Astrocyte (in vitro differentiated cells and primary cell): ENCODE measurements around the gene PRDM2.

ENCODE experiments used
- EZH2 ChIP-seq: IDR thresholded peaks from 2 replicates; pipeline ENCODE4 v1.6.1; 2012; ENCODE audit warnings: mild to moderate bottlenecking, low read length, inconsistent platforms; ENCODE audit not compliant: insufficient read depth
- TF ChIP-seq, protein P1 (sequence below): IDR thresholded peaks from 2 replicates; pipeline ENCODE4 v1.5.1; 2011; ENCODE audit warnings: low read depth, mild to moderate bottlenecking, inconsistent platforms, low read length, moderate library complexity; ENCODE audit not compliant: insufficient read depth

DNA sequence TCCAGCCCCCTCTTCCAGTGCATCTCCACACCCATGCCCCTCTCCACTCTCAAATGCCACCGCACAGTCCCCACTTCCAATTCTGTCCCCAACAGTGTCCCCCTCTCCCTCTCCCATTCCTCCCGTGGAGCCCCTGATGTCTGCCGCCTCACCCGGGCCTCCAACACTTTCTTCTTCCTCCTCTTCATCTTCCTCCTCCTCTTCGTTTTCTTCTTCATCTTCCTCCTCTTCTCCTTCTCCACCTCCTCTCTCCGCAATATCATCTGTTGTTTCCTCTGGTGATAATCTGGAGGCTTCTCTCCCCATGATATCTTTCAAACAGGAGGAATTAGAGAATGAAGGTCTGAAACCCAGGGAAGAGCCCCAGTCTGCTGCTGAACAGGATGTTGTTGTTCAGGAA lies 80.8 kb downstream of the PRDM2 start:
- TF ChIP-seq, protein P1, sequence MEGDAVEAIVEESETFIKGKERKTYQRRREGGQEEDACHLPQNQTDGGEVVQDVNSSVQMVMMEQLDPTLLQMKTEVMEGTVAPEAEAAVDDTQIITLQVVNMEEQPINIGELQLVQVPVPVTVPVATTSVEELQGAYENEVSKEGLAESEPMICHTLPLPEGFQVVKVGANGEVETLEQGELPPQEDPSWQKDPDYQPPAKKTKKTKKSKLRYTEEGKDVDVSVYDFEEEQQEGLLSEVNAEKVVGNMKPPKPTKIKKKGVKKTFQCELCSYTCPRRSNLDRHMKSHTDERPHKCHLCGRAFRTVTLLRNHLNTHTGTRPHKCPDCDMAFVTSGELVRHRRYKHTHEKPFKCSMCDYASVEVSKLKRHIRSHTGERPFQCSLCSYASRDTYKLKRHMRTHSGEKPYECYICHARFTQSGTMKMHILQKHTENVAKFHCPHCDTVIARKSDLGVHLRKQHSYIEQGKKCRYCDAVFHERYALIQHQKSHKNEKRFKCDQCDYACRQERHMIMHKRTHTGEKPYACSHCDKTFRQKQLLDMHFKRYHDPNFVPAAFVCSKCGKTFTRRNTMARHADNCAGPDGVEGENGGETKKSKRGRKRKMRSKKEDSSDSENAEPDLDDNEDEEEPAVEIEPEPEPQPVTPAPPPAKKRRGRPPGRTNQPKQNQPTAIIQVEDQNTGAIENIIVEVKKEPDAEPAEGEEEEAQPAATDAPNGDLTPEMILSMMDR: no peak
- no peak for TF ChIP-seq EZH2
